GM12873 (cell line): Measurements from ENCODE around the gene URB2.

Experiments used
- TF ChIP-seq, protein P1 (sequence below): IDR thresholded peaks from 2 replicates; pipeline ENCODE4 v1.5.1; 2012; ENCODE audit warnings: low read depth, mild to moderate bottlenecking, moderate library complexity, low read length, control low read depth; ENCODE audit not compliant: insufficient read depth; ENCODE audit errors: missing control alignments

URB2 gene

DNA sequence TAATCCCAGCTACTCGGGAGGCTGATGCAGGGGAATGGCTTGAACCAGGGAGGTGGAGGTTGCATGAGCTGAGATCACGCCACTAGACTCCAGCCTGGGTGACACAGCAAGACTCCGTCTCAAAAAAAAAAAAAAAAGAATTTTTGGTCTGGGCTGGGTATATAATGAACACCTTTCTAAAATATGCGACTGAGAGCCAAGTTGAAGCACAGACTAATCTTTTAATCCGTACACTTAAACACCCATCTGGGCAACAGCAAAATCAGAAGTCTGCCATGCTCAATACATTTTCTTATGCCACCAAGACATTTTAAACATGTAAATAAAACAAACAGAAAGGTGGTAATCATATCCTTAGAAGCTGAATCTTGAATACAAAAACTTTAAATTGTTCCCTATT, 35.9 kb upstream of the URB2 start:
- TF ChIP-seq, protein P1, sequence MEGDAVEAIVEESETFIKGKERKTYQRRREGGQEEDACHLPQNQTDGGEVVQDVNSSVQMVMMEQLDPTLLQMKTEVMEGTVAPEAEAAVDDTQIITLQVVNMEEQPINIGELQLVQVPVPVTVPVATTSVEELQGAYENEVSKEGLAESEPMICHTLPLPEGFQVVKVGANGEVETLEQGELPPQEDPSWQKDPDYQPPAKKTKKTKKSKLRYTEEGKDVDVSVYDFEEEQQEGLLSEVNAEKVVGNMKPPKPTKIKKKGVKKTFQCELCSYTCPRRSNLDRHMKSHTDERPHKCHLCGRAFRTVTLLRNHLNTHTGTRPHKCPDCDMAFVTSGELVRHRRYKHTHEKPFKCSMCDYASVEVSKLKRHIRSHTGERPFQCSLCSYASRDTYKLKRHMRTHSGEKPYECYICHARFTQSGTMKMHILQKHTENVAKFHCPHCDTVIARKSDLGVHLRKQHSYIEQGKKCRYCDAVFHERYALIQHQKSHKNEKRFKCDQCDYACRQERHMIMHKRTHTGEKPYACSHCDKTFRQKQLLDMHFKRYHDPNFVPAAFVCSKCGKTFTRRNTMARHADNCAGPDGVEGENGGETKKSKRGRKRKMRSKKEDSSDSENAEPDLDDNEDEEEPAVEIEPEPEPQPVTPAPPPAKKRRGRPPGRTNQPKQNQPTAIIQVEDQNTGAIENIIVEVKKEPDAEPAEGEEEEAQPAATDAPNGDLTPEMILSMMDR = no peak

DNA sequence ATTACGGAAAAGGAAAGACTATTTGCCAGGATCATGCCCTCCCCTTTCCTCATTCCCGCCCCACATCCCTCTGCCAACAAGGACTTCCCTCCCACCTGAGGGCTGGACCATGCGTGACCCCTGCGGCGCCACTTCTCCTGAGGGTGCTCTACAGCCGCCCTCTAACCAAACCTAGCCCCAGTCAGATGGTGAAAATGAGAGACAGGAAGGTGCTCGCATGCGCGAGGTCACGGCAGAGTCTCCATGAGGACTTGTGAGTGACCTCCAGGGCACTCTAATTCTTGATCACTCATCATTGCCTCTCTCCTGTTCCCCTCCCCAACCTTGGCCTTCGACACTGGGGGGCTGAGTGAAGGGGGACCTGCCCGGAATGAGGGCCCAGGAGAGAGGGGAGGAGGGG, 32.2 kb upstream of the URB2 start:
- TF ChIP-seq, protein P1 = no peak

DNA sequence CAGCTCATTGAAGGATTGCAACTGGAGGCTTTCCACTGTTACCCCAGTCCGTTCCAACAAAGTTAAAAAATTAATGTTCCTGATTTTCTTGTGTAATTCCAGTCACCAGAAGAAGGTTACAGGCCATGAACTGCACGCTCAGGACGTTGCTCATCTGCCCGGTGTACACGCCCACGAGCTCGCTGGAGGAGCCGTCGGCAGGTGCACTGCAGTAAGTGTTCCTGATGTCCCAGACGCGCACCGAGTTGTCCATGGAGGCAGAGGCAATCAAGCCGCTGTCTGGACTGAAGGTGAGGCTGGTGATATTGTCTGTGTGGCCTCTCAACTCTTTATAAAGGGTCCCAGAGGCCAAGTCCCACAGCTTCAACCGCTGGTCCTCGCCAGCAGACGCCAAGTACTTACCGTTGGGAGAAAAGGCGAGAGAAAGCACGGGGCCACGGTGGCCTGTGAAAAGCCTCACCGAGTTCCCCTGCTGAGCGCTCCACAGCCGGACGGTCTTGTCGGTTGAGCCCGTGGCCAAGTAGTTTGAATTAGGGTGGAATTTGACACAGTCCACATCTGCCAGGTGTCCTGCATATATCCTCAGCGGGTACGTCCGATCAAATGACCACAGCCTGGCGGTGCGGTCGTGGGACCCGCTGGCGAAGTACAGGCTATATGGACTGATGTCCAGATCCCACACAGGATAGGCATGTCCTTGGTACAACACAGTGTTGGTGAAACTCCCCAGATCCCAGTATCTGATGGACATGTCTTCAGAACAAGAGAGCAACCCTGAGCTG, 31.6 kb upstream of the URB2 start:
- TF ChIP-seq, protein P1 = no peak

- TF ChIP-seq, protein P1 = no peak
Observed at GRCh38 chr1:229596925-229597699, 28.9 kb upstream of the URB2 start.

- TF ChIP-seq, protein P1 = no peak
Observed at GRCh38 chr1:229597877-229598276, 28.2 kb upstream of the URB2 start.

DNA sequence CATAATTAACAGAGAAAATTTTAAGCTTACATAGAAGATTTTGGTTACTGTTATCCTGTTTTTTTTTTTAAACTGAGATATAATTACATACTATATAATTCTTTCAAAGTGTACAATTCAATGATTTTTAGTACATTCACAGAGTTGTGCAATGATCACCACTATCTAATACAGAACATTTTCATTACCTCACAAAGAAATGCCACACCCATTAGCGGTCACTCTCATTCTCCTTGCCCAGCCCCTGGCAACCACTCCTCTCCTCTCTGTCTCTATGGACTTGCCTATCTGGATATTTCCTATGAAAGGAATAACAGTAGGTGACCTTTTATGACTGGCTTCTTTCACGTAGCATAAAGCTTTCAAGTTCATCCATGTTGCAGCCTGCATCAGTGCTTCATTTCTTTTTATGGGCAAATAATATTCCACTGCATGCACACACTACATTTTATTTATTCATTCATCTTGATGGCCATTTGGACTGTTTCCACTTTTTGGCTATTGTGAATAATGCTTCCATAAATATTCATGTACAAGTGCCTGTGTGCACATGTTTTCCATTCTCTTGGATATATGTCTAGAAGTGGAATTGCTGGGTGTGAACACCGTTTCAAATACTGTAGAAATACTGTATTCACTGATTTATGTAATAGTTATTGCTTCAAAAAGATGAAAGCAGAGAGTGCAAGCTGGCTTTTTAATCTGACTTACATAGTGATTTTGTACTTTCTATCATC, 26.7 kb upstream of the URB2 start:
- TF ChIP-seq, protein P1 = no peak

GRCh38 chr1:229600229-229600628, 25.8 kb upstream of the URB2 start:
- TF ChIP-seq, protein P1 = no peak
